ENCODE results near the gene AFM.

DNA sequence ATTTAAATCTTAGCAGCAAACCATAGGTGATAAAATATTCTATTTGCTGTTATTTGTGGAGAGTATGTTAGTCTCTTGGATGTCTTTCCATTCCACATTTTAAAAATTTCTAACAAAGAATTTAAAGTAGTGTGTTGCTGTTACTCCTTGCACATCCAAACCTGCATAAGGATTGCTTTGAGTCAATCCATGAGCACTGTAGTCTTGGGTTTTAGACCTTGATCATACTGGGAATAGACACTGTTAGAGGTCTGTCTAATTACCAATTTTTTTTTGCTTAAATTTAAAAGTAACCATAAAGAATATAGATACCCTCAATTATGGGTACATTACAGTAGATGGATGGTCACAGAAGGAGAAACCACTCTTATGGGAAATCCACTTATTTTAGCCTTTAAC, 44.0 kb upstream of the AFM start:
- TF ChIP-seq EZH2 (IDR thresholded peaks at IDR 0.05; ENCODE audit: low read length, missing control alignments), result no peak
- TF ChIP-seq CTCF (conservative IDR thresholded peaks at IDR 0.05 in 1 of 2, IDR thresholded peaks at IDR 0.05 in 1 of 2; ENCODE audit: low read depth in 1 of 2, low read length in 2 of 2), result no peak
